ENCODE measurements around the gene SULT2B1.
"Not testable (repeated sequence)": the region's sequence is repeated elsewhere in the genome, so short reads cannot be mapped to it uniquely, and the experiment has no call there.

Gene SULT2B1

GRCh38 chr19:48624067-48624594 lies 72.2 kb downstream of the SULT2B1 start:
- DNase-seq: peak; percentile 73

GRCh38 chr19:48624791-48625723 lies 73.1 kb downstream of the SULT2B1 start:
- no peak for DNase-seq

GRCh38 chr19:48625891-48626327 lies 73.9 kb downstream of the SULT2B1 start:
- no peak for DNase-seq

GRCh38 chr19:48627201-48627864 lies 75.4 kb downstream of the SULT2B1 start:
- no peak for DNase-seq

- DNase-seq: no peak
These were observed 75.9 kb downstream of the SULT2B1 start for GRCh38 chr19:48627865-48628314.

- DNase-seq: no peak
These were observed 76.7 kb downstream of the SULT2B1 start for GRCh38 chr19:48628486-48629296.

- no peak for DNase-seq
These were observed 77.3 kb downstream of the SULT2B1 start for GRCh38 chr19:48629297-48629598.

GRCh38 chr19:48629599-48630295 lies 77.8 kb downstream of the SULT2B1 start:
- no peak for DNase-seq

GRCh38 chr19:48630296-48631063 lies 78.5 kb downstream of the SULT2B1 start:
- DNase-seq: no peak

- DNase-seq: no peak
These were observed 79.3 kb downstream of the SULT2B1 start for GRCh38 chr19:48631225-48631624.

- DNase-seq: not testable (repeated sequence)
These were observed 80.3 kb downstream of the SULT2B1 start for GRCh38 chr19:48632286-48632685.

GRCh38 chr19:48632692-48633147 lies 80.7 kb downstream of the SULT2B1 start:
- DNase-seq: no peak

GRCh38 chr19:48633148-48634035 lies 81.4 kb downstream of the SULT2B1 start:
- DNase-seq: no peak

- DNase-seq: no peak
These were observed 82.0 kb downstream of the SULT2B1 start for GRCh38 chr19:48634036-48634342.

- DNase-seq: peak; percentile 69
These were observed 82.7 kb downstream of the SULT2B1 start for GRCh38 chr19:48634424-48635262.

GRCh38 chr19:48635263-48635965 lies 83.4 kb downstream of the SULT2B1 start:
- no peak for DNase-seq

GRCh38 chr19:48635966-48636858 lies 84.2 kb downstream of the SULT2B1 start:
- no peak for DNase-seq

Measured in NCI-H1417 treated with DMSO at 0.1 percent for 48 hours (cell line).